Choroid plexus epithelial cell (primary cell): ENCODE data around the gene NPFFR1.

Experiments used
- DNase-seq: peaks from one replicate; pipeline ENCODE4 v3.0.0-alpha.2; 2010; ENCODE audit warnings: low read depth
- H3K4me3 ChIP-seq: 2 replicates; pipeline ENCODE4 v1.5.1; 2011; ENCODE audit warnings: low read depth, mild to moderate bottlenecking, control low read depth, low read length, moderate library complexity
- CTCF ChIP-seq: conservative IDR thresholded peaks from 2 replicates; pipeline ENCODE4 v1.5.1; 2011; ENCODE audit warnings: low read depth, mild to moderate bottlenecking, control low read depth, inconsistent platforms, low read length, moderate library complexity

The NPFFR1 gene

GRCh38 chr10:70283445-70284399, at the start of gene NPFFR1:
NPFFR1 (minus strand) TSS chr10:70284004; CDS start chr10:70283676, 328 bp downstream.
- no peak for TF ChIP-seq CTCF
- DNase-seq: no peak
- no peak within 1 kb of the TSS for H3K4me3 ChIP-seq

- no peak for DNase-seq
- no peak for TF ChIP-seq CTCF
Measured at GRCh38 chr10:70333268-70333667, 49.5 kb upstream of the NPFFR1 start.

GRCh38 chr10:70331486-70332268, 47.9 kb upstream of the NPFFR1 start:
- TF ChIP-seq CTCF: peak; percentile 60
- H3K4me3 ChIP-seq: no peak overlapping the region
- peak; percentile 96 for DNase-seq

More at GRCh38 chr10:70333268-70333667, 49.5 kb upstream of the NPFFR1 start:
- H3K4me3 ChIP-seq: no peak overlapping the region

- no peak overlapping the region for H3K4me3 ChIP-seq
- DNase-seq: no peak
- no peak for TF ChIP-seq CTCF
Measured at GRCh38 chr10:70331160-70331485, 47.3 kb upstream of the NPFFR1 start.

GRCh38 chr10:70330671-70331070, 46.9 kb upstream of the NPFFR1 start:
- H3K4me3 ChIP-seq: no peak overlapping the region
- DNase-seq: no peak
- no peak for TF ChIP-seq CTCF

GRCh38 chr10:70328967-70329366, 45.2 kb upstream of the NPFFR1 start:
- TF ChIP-seq CTCF: no peak
- no peak overlapping the region for H3K4me3 ChIP-seq
- no peak for DNase-seq
